Vagina (tissue), 2 donors: ENCODE data around the gene ZSWIM3. TPM values are rescaled to one million over a fixed set of nuclear protein-coding genes. Genes with fewer than 3 reads are reported as not detected.

Experiments
- DNase-seq, 2 donors: peaks; one replicate each; pipeline ENCODE4 v3.0.0-alpha.2; 2017; ENCODE audit errors: extremely low spot score in 2 of 2
- H3K27ac ChIP-seq: fragments of 200-600 bp; sonication (generic); one replicate; pipeline ENCODE4 v1.5.1; 2019
- H3K27me3 ChIP-seq: fragments of 200-600 bp; sonication (generic); one replicate; pipeline ENCODE4 v1.5.1; 2019
- H3K36me3 ChIP-seq, 2 donors: fragments of 200-600 bp; sonication (generic); one replicate each; pipeline ENCODE4 v1.5.1; 2017 to 2019
- H3K4me1 ChIP-seq: fragments of 200-600 bp; sonication (generic); one replicate; pipeline ENCODE4 v1.5.1; 2019
- H3K4me3 ChIP-seq, 2 donors: fragments of 200-600 bp; sonication (generic); 1 replicate in 1 of 2; 2 replicates in 1 of 2; pipeline ENCODE4 v1.5.1; 2016 to 2019
- H3K9me3 ChIP-seq: fragments of 200-600 bp; sonication (generic); one replicate; pipeline ENCODE4 v1.5.1; 2019
- CTCF ChIP-seq, 3 experiments: fragments of 450-650 bp in 2 of 3; fragments of 200-600 bp in 1 of 3; sonication (generic) in 1 of 3; IDR thresholded peaks; one replicate each; pipeline ENCODE4 v1.5.1; 2017 to 2019; ENCODE audit warnings: antibody characterized with exemption in 3 of 3, mild to moderate bottlenecking in 2 of 3, moderate library complexity in 2 of 3
- POLR2A ChIP-seq, 2 donors: fragments of 450-650 bp; IDR thresholded peaks; one replicate each; pipeline ENCODE4 v1.6.1; 2017; ENCODE audit warnings: antibody characterized with exemption in 2 of 2, mild to moderate bottlenecking in 2 of 2, moderate library complexity in 2 of 2
- POLR2AphosphoS5 ChIP-seq, 2 donors: sonication (generic); formaldehyde crosslinking; IDR thresholded peaks; one replicate each; pipeline ENCODE4 v1.9.0; 2017; ENCODE audit warnings: antibody characterized with exemption in 2 of 2, mild to moderate bottlenecking in 2 of 2, low read depth in 1 of 2; ENCODE audit not compliant: insufficient read depth in 1 of 2
- intact Hi-C: fragments of 100-400 bp; cut with DNase I; formaldehyde crosslinking; loops from one replicate; pipeline ENCODE4 v1.15.1; 2023
- total RNA-seq: library from RNA; depleted of rRNA; stranded (reverse); fragments of >200 nt; gene quantifications from one replicate; pipeline ENCODE4 v1.2.3, GENCODE V29; 2016

The ZSWIM3 gene
- total RNA-seq, 1 donor from 2014 or later, result 2.9 TPM

- no peaks in the 10 kb centered on the region for H3K9me3 ChIP-seq
- H3K4me3 ChIP-seq, result no peak overlapping the region
- H3K4me1 ChIP-seq, result peaks cover 29% of the 10 kb centered on the region
- DNase-seq, result no peak
- peaks cover 0 to 24% of the 10 kb centered on the region in 2 donors for H3K36me3 ChIP-seq
- no peak overlapping the region for H3K27ac ChIP-seq
- intact Hi-C loops, result loop anchor here (10.0 kb wide), 1 partner anchor 68 kb away; the partner anchor contains the start of gene UBE2C
- TF ChIP-seq POLR2AphosphoS5 (IDR thresholded peaks at IDR 0.05; ENCODE audit: insufficient read depth in 1 of 2, low read depth in 1 of 2) (no peak), CTCF (IDR thresholded peaks at IDR 0.05) (no peak), POLR2A (IDR thresholded peaks at IDR 0.05) (no peak)
- H3K27me3 ChIP-seq, result no peaks in the 10 kb centered on the region
These were observed 25.7 kb downstream of the ZSWIM3 start for GRCh38 chr20:45883100-45883469.

GRCh38 chr20:45886590-45887345, 29.4 kb downstream of the ZSWIM3 start:
- no peaks in the 10 kb centered on the region for H3K27me3 ChIP-seq
- TF ChIP-seq POLR2AphosphoS5 (IDR thresholded peaks at IDR 0.05; ENCODE audit: insufficient read depth in 1 of 2, low read depth in 1 of 2), result no peak
- no peak for TF ChIP-seq CTCF (IDR thresholded peaks at IDR 0.05)
- no peak for TF ChIP-seq POLR2A (IDR thresholded peaks at IDR 0.05)
- intact Hi-C loops, result loop anchor here (10.0 kb wide), 1 partner anchor 72 kb away; the partner anchor contains the start of gene UBE2C
- no peak for DNase-seq
- no peak overlapping the region for H3K27ac ChIP-seq
- no peak overlapping the region for H3K4me3 ChIP-seq
- peaks cover 0 to 20% of the 10 kb centered on the region in 2 donors for H3K36me3 ChIP-seq
- peaks cover 43% of the 10 kb centered on the region for H3K4me1 ChIP-seq
- H3K9me3 ChIP-seq, result no peaks in the 10 kb centered on the region

GRCh38 chr20:45887346-45887715, 29.9 kb downstream of the ZSWIM3 start, which contains the start of gene SPATA25:
Gene SPATA25, minus strand, starts transcription at chr20:45887622. Its CDS starts 32 bp downstream, at chr20:45887590.
- Histone ChIP-seq H3K4me1 (peaks cover 43% of the 10 kb centered on the region), H3K36me3 (peaks cover 0 to 20% of the 10 kb centered on the region in 2 donors), H3K4me3 (no peak within 1 kb of the TSS), H3K27ac (no peak within 1 kb of the TSS), H3K27me3 (no peaks in the 10 kb centered on the region), H3K9me3 (no peaks in the 10 kb centered on the region)
- TF ChIP-seq POLR2A (IDR thresholded peaks at IDR 0.05) (no peak), POLR2AphosphoS5 (IDR thresholded peaks at IDR 0.05; ENCODE audit: insufficient read depth in 1 of 2, low read depth in 1 of 2) (no peak), CTCF (IDR thresholded peaks at IDR 0.05) (no peak)
- DNase-seq, result no peak
- intact Hi-C loops, result loop anchor here (10.0 kb wide), 1 partner anchor 73 kb away; the partner anchor contains the start of gene UBE2C

- no peak for DNase-seq
- no peak for TF ChIP-seq POLR2A (IDR thresholded peaks at IDR 0.05)
- Histone ChIP-seq H3K27me3 (no peaks in the 10 kb centered on the region), H3K4me1 (peaks cover 51% of the 10 kb centered on the region), H3K4me3 (no peak overlapping the region), H3K36me3 (peaks cover 0 to 11% of the 10 kb centered on the region in 2 donors), H3K9me3 (no peaks in the 10 kb centered on the region), H3K27ac (no peak overlapping the region)
- intact Hi-C loops, result loop anchor here (10.0 kb wide), 1 partner anchor 74 kb away; the partner anchor contains the start of gene UBE2C
These were observed 31.3 kb downstream of the ZSWIM3 start for GRCh38 chr20:45888681-45889080.

DNA sequence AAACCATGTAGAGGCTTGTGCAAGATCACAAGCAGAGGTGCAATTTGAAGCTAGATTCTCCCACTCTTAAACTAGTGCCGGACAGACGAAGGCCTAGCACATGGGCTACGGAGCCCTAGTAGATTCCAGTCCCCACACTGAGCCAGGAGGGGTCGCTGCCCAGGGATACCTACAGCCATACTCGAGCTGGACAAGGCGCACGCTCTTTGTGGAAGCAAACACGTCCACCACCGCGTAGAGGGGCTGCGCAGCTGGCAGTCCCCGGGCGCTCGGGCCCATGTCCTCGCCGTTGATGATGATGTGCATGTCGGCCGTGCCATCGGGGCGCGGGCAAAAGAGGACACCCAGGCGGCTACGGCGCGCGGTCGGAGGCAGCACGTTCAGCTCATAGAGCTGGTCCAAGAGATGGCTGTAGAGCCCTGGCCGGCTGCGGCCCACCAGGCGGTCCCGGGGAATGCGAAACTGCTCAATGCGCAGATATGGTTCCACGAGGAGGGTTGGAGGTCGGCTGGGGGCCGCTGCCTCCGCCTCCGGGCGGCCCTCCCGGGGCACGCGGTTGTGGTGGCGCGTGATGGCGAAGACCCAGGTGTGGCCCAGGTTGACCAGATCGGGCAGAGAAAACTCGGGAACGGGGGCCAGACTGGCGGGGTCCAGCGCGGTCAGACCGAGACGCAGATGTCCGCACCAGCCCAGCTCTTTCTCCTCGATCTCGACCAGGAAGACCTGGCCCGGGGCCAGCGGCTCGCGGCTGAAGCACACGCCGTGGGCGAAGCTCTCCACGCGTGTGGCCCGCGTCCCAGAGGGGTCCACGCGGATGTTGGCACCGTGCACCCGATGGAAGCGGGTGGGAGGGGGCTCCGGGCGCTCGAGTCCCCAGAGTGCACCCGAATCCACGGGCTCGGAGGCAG, 32.9 kb downstream of the ZSWIM3 start:
- no peak for DNase-seq
- H3K4me3 ChIP-seq, result peak overlapping the region; percentile 67 to 92
- H3K27ac ChIP-seq, result peak overlapping the region; percentile 88
- peak in 1 of 3 experiments; percentile 36 for TF ChIP-seq CTCF (IDR thresholded peaks at IDR 0.05)
- TF ChIP-seq POLR2A (IDR thresholded peaks at IDR 0.05), result no peak
- peak; percentile 45 to 53 for TF ChIP-seq POLR2AphosphoS5 (IDR thresholded peaks at IDR 0.05; ENCODE audit: insufficient read depth in 1 of 2, low read depth in 1 of 2)
- H3K4me1 ChIP-seq, result peaks cover 40% of the 10 kb centered on the region
- peaks cover 0 to 24% of the 10 kb centered on the region in 2 donors for H3K36me3 ChIP-seq
- no peaks in the 10 kb centered on the region for H3K9me3 ChIP-seq
- H3K27me3 ChIP-seq, result no peaks in the 10 kb centered on the region
- intact Hi-C loops, result loop anchor here (2.0 kb wide), 1 partner anchor 44 kb away; the partner anchor contains the start of gene PCIF1
